OCI-M1 (cell line): ENCODE measurements around the gene PLEKHG3.

Source experiments
- DNase-seq: peaks from one replicate; lab custom pipeline; 2025; lab: John Stamatoyannopoulos, UW

PLEKHG3 gene

DNA sequence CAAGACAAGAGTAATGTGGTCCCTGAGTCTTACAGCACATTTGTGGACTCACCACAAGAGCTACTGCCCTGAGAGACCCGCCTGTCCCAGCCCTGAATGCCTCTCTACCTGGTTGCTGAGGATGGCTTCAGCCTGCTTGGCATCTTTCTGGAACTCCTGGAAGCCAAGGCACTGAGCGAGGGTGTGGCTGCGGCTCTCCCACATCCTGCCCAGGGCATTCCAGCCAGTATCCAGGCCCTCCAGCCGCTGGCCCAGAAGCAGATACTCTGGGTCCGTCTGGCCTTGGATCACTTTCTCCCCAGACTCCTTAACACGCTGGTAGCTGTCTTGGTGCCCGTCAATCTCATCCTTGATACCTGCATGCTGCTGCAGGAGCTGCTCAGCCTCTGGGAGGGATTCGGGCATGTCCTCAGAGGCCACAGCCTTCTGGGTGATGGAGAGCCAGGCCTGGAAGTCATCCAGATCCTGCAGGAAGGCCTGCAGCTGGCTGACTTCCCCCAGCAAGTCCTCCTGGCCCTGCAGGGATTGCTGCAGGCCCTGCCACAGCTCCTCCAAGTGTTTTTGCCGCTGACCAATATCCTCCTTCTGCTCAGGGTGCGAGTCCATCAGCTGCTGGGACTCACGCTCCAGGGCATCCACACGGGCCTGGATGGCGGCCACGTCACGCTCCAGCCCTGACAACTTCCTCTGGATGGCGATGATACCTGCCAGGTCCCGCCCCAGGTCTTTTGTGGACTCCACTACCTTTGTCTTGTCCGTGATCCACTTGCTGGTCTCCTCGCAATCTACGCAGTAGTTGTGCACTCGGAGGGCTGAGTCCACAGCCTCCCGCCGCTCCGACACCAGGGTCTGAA, 82.3 kb downstream of the PLEKHG3 start:
- no peak for DNase-seq

DNA sequence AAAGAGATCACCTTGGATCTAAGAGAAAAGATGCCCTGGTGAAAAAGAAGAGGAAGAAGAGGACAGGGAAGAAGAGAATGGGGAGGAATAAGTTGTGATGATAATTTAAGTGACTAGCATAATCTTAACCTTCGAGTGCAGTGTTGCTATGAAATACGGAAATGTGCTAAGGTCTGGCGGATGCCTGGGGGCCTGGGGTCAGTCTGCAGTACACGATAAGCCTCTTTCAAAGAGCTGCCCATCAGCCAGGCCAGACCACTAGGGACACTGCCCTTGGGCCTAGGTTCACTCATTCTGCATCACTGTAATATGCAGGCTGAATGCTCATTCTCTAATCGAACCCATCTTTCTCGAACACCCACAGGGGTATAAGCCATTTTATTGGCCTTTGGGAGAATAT, 83.4 kb downstream of the PLEKHG3 start:
- no peak for DNase-seq

DNA sequence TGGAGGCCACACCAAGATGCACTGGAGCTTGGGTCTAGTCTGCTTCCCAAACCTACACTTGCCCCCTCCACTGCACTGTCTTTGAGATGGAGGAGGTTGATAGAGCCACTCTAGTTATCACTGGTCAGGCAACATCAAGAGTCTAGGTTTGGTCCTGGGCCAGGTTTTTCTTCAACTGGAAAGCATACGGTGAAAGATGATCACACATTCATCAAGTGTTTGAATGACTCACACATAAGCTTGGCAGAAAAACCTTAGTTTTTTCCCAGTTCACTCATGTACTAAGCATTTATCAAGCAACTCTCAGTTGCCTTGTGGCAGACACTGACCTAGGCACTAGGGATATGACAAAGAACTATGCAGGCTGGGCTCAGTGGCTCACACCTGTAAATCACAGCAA, 84.5 kb downstream of the PLEKHG3 start:
- DNase-seq, result no peak

DNA sequence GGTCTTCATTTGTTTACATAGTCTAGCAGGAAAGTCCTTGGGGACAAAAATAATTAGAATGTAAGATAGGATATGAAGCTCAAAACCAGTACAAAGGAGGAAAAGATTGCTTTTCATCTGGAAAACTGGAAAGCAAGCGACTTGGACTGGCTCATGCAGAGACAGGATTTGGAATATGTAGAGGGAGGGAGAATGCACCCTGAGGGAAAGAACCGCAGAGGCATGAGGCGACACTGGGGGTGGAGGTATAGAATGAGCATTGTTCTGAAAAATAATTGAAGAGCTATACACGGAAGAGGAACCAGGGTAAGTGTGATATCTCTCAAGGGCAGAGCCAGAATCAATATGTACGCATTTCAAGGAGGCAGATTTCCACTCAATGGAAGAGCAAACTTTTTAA, 85.5 kb downstream of the PLEKHG3 start:
- no peak for DNase-seq

DNA sequence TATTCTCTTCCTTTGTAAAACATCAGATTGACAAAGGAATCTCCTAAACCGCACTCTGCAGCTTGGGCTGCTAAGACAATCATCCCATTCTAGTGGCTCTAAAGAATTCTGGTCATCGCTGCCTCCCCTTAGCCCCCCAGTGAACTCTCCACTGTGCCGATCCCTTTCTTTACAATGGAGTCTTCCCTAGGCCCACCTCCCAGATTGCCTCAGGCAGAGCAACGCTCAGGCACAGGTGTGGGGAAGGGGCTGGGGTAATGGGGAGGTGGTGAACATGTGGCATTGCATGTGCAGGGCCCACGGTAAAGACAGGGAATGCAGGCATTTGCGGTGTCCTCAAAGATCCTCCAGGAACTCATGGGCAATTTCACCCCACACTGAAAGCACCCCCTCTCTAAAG, 86.3 kb downstream of the PLEKHG3 start:
- DNase-seq, result no peak

DNA sequence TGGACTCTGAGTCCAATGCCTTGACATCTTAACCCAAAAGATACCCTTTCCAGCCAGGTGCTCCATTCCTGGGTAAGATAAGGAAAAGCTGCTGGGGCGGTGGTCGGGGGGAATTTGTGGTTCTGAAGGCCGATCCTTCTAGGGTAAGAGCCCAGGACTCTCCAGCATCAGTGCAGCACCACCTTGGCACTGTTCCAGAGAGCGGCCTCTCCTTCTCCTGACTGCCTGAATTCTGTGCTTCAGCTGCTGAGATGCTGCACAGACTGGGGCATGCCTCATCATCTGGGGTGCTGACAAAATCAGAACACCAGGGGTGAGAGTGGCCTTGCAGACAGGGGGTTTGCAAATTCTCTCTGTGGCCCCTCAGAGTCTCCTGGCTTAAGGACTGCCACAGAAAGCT, 88.0 kb downstream of the PLEKHG3 start:
- DNase-seq, result no peak

DNA sequence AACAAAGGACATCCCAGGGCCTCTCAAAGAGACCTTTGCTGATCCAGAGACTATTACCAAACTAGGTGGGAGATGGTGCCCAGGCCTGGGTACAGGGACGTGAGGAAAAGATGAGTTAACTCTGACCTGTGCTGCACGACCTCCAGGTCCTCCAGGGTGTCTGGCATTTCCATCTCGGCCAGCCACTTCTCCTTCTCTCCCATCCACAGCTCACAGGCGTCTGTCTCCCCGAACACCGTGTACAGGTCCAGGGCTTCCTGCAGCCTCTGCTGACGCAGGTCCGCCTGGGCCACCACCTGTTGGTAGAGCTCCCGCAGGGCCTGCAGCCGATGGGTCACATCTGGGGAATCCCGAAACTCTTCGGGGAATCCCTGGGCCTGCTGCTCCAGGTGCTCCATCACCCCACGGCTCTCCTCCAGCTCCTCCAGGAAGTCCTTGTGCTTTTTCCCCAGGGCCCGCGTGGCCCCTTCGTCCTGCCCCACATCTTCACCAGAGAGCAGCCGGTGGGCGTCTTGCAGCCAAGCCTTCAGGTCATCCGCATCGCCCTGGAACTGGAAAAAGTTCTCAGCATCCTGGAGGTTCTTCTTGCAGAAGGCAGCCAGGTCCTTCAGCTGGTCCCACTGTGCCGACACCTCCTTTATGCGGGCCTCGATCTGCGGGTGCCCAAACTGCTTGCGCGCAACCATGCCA, 88.8 kb downstream of the PLEKHG3 start:
- DNase-seq, result no peak

DNA sequence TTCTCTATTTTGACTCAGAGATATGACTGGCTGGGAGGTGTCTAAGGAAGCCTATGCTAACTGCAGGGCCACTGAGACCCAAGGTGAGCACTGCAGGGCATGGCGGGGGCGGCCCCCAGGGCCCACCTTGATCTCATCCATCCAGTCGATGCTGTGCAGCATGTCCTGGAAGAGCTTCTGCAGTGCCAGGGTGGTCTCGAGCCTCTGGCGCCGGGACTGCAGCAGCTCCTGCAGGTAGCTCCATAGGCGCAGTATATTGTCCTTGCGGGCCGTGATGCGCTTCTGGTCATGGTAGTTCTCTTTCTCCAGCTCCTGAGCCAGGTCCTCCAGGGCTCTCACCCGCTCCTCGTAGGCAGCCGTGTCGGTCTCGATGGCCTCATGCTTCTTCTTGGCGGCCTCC, 91.0 kb downstream of the PLEKHG3 start:
- DNase-seq, result no peak

DNA sequence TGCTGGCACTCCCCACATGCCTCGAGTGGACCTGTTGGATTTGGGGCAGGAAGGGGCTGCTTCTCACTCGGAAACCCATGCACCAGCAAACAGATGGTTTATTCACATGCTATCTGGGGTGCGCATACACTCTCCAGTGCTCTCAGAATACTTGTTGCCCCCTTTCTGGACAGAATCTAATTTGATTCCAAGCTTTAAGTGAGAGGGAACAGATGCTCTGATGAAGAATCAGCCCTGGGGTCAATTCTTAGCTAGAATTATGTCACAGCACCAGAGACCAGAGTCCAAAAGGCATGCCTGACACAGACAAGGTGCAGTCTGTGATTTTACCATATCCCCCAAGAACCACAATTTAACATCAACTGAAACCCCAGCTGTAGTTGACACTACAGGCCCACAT, 91.7 kb downstream of the PLEKHG3 start:
- DNase-seq, result no peak

DNA sequence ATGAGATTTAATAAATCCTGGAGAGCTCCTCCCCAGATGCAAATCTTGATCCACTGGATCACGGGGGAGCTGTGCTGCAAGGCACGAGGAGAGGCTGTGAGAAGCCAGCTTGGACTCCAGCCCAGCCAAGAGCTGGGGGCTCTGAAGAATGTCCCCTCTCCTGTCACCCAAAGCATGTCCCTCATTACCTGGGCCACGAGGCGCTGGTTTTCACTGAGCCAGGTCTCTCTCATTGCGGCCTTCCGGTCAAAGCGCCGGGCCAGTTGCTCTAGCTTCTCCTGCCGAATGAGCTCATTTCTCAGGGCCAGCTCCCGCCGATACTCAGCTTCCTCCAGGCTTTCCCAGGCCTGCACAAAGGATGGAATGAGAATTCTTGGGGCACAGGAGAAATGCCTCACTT, 92.1 kb downstream of the PLEKHG3 start:
- DNase-seq, result no peak

DNA sequence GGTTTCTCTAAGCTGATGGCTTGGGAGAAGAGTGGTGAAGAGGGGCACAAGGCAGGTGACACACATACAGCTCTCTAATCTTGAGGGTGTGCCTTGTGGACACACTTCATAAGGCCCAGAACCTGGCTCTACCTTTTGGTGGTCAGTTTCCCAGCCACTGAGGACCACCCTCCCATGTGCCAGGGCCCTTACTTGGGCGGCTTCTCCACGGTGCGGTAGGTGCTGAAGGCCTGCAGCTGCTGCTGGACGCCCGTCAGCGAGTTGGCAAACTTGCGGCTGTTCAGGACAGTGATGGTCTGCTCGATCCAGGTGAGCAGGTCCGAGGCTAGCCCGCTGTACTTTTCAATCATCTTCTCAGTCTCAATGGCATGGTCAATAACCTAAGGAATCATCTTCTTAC, 95.3 kb downstream of the PLEKHG3 start:
- DNase-seq, result no peak
